Calu3 (cell line): ENCODE data around the gene HTRA1. TPM values are rescaled to one million over a fixed set of nuclear protein-coding genes. Genes with fewer than 3 reads are reported as not detected.

Experiments
- BruUV-seq: library from RNA; stranded (reverse); fragments of 400-500 nt; replicated peaks from 2 replicates; lab custom pipeline; 2021; lab: Mats Ljungman, UMichigan
- CTCF ChIA-PET: fragments of 300-600 bp; sonication (Branson Sonifier 250); formaldehyde crosslinking; loops from one replicate; lab custom pipeline; 2022; ENCODE audit warnings: antibody characterized with exemption; lab: Charles Lee
- DNase-seq: peaks from one replicate; pipeline ENCODE4 v3.0.0; 2022
- H3K27ac Mint-ChIP-seq: one replicate; pipeline ENCODE4 v1.8.0; 2022; ENCODE audit warnings: mixed read lengths; ENCODE audit not compliant: unreplicated experiment
- H3K27me3 Mint-ChIP-seq: one replicate; pipeline ENCODE4 v1.8.0; 2022; ENCODE audit warnings: mixed read lengths; ENCODE audit not compliant: unreplicated experiment
- H3K36me3 Mint-ChIP-seq: one replicate; pipeline ENCODE4 v1.8.0; 2022; ENCODE audit warnings: mild to moderate bottlenecking, moderate library complexity, mixed read lengths; ENCODE audit not compliant: insufficient read depth, unreplicated experiment
- H3K4me1 Mint-ChIP-seq: one replicate; pipeline ENCODE4 v1.8.0; 2022; ENCODE audit warnings: mild to moderate bottlenecking, low read depth, mixed read lengths; ENCODE audit not compliant: unreplicated experiment
- H3K4me3 Mint-ChIP-seq: one replicate; pipeline ENCODE4 v1.8.0; 2022; ENCODE audit warnings: mild to moderate bottlenecking, low read depth, moderate library complexity, mixed read lengths; ENCODE audit not compliant: unreplicated experiment
- H3K9me3 Mint-ChIP-seq: one replicate; pipeline ENCODE4 v1.8.0; 2022; ENCODE audit warnings: low read depth, mixed read lengths; ENCODE audit not compliant: unreplicated experiment
- intact Hi-C: fragments of 100-400 bp; cut with micrococcal nuclease; formaldehyde crosslinking; loops from one replicate; pipeline ENCODE4 v1.10.0; 2022; ENCODE audit not compliant: unreplicated experiment
- total RNA-seq: library from RNA; stranded (reverse); gene quantifications from 2 replicates; pipeline ENCODE4 v1.2.3, GENCODE V29; 2022
- TF ChIP-seq, protein P1 (sequence below): fragments of 200-600 bp; IDR thresholded peaks from one replicate; pipeline ENCODE4 v1.8.0; 2022; ENCODE audit warnings: antibody characterized with exemption; ENCODE audit not compliant: unreplicated experiment

Gene HTRA1
- total RNA-seq, 1 experiment from 2014 or later, result 1.3 TPM

DNA sequence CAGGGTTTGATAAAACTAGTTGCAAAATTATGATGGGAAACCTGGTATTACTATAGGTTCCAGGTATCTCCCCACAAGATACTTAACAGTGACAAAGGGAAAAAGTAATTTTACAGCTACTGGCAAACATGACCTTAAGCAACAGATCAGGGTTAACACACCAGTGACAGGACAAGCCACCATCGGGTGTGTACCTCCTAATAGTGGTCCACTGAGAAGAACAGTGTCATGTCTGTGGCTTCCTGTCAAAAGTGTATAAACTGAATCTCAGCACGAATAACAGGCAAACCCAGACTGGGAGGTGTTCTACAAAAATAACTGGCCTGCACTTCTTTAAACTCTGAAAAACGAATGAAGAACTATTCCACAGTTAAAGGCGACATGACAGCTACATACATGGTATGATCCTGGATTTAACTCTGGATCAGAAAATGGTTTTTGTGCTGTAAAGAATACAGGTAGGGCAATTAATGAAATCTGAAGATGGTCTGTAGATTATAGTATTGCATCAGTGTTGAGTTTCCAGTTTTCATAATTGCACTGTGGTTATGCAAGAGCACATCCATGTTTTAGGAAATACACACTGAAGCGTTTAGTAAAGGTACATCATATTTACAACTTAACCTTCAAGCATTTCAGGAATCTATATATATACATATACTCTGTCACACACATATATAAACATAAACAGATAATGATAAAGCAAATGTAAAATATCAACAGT, 38.9 kb upstream of the HTRA1 start:
- H3K27me3 Mint-ChIP-seq, result no peaks in the 10 kb centered on the region
- intact Hi-C loops, result no loop called here
- no peaks in the 10 kb centered on the region for H3K9me3 Mint-ChIP-seq
- H3K36me3 Mint-ChIP-seq, result peaks cover 5% of the 10 kb centered on the region
- H3K4me1 Mint-ChIP-seq, result no peaks in the 10 kb centered on the region
- H3K27ac Mint-ChIP-seq, result no peak overlapping the region
- BruUV-seq, result no TSS peak
- TF ChIP-seq, protein P1, sequence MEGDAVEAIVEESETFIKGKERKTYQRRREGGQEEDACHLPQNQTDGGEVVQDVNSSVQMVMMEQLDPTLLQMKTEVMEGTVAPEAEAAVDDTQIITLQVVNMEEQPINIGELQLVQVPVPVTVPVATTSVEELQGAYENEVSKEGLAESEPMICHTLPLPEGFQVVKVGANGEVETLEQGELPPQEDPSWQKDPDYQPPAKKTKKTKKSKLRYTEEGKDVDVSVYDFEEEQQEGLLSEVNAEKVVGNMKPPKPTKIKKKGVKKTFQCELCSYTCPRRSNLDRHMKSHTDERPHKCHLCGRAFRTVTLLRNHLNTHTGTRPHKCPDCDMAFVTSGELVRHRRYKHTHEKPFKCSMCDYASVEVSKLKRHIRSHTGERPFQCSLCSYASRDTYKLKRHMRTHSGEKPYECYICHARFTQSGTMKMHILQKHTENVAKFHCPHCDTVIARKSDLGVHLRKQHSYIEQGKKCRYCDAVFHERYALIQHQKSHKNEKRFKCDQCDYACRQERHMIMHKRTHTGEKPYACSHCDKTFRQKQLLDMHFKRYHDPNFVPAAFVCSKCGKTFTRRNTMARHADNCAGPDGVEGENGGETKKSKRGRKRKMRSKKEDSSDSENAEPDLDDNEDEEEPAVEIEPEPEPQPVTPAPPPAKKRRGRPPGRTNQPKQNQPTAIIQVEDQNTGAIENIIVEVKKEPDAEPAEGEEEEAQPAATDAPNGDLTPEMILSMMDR, result no peak
- CTCF ChIA-PET, result no interaction called here
- H3K4me3 Mint-ChIP-seq, result no peak overlapping the region
- DNase-seq, result no peak

DNA sequence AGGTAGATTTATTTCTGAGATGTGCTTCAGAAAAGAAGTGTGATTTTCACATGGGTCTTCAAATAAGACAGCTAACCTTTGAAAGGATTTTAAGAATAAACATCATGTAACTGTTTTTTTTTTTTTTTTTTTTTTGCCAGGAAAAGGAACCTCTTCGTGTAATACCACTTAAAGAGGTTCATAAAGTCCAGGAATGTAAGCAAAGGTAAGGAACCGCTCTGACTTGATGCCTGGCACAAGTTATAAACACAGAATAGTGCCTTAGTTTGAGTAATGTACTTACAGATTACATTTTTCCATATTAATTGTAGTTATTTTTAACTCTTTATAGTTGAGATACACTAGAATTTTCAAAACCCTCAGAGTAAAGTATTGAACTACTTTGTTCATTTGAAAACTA, 37.3 kb upstream of the HTRA1 start:
- TF ChIP-seq, protein P1, result no peak

DNA sequence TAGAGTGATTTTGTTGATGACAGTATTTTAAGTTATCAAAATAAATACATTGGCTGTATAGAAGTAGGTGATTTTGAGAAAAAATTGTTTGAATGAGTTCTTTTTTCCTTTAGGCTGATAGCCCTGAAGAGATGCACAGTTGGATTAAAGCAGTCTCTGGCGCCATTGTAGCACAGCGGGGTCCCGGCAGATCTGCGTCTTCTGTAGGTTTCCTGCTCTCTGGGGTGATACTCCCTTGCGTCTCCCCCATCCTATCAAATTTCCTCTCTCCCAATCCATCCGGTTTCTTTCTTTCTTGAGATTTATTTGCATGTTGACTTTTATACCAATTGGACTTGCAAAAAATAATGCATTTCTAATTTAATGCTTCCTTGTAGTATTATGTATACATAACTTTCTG, 34.5 kb upstream of the HTRA1 start:
- Mint-ChIP-seq H3K27me3 (no peaks in the 10 kb centered on the region), H3K4me1 (no peaks in the 10 kb centered on the region), H3K4me3 (no peak overlapping the region), H3K9me3 (no peaks in the 10 kb centered on the region), H3K27ac (no peak overlapping the region), H3K36me3 (peaks cover 5% of the 10 kb centered on the region)
- intact Hi-C loops, result no loop called here
- TF ChIP-seq, protein P1, result no peak
- CTCF ChIA-PET, result no interaction called here
- no TSS peak for BruUV-seq
- DNase-seq, result no peak

More for the DNA sequence above, 37.3 kb upstream of the HTRA1 start:
- H3K36me3 Mint-ChIP-seq, result peaks cover 5% of the 10 kb centered on the region
- H3K4me3 Mint-ChIP-seq, result no peak overlapping the region
- H3K27ac Mint-ChIP-seq, result no peak overlapping the region
- intact Hi-C loops, result no loop called here
- BruUV-seq, result no TSS peak
- no peaks in the 10 kb centered on the region for H3K9me3 Mint-ChIP-seq
- H3K4me1 Mint-ChIP-seq, result no peaks in the 10 kb centered on the region
- CTCF ChIA-PET, result no interaction called here
- no peaks in the 10 kb centered on the region for H3K27me3 Mint-ChIP-seq
- DNase-seq, result no peak

DNA sequence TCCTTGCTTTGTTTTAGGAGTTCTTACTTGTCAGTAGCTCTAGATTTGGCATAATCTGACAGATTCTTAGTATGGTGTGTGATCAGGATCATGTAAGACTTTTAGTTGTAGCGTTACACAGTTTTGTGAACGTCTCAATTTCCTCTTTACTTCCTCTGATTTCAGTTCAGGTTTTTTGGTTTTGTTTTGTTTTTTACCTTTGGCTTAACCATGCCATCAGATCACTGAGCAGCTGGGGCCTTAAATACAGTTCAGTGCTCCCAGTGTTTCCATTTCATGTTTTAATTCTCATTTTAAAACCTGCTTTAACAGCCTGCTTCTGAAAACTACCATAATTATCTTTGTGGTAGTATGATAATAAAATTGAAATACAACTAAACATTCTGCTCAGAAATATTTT, 34.1 kb upstream of the HTRA1 start:
- Mint-ChIP-seq H3K4me3 (no peak overlapping the region), H3K27ac (no peak overlapping the region), H3K4me1 (no peaks in the 10 kb centered on the region), H3K9me3 (no peaks in the 10 kb centered on the region), H3K36me3 (peaks cover 5% of the 10 kb centered on the region), H3K27me3 (no peaks in the 10 kb centered on the region)
- TF ChIP-seq, protein P1, result no peak
- CTCF ChIA-PET, result no interaction called here
- BruUV-seq, result no TSS peak
- DNase-seq, result no peak
- intact Hi-C loops, result no loop called here
